ENCODE results near the gene CFAP68. TPM values are rescaled to one million over a fixed set of nuclear protein-coding genes. Genes with fewer than 3 reads are reported as not detected.

CFAP68 gene
- total and polyA plus RNA-seq, 8 donors = 14.3 to 26.9 (median 20.4) TPM

DNA sequence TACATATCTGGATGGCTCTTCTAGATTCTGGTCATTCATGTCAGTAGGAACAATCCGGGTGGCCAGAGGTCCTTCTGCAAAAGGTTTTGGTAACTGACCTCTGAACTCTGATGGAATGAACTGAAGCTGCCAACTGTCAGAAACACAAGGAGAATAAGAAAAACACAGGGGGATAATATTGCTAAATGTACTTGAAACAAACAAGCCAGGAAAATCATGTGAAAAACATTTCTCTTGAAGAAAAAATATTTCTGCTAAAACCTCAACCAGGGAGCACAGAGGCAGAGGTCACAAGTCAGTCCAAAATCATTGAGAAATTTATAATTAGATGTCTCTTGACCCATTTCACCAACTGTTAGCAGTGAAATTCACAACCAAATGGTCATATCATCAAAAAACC is 43.2 kb upstream of the CFAP68 start:
- ATAC-seq (peak in 1 of 4 donors; percentile 28), DNase-seq (no peak), FAIRE-seq (no peak)
- Histone ChIP-seq H3K27me3 (no peaks in the 10 kb centered on the region), H3K36me3 (peaks cover 3 to 18% (median 6%) of the 10 kb centered on the region in 3 donors), H3K27ac (no peak overlapping the region), H3K9me3 (no peaks in the 10 kb centered on the region), H3K4me1 (no peaks in the 10 kb centered on the region), H3K4me3 (no peak overlapping the region)
- TF ChIP-seq, protein P1, sequence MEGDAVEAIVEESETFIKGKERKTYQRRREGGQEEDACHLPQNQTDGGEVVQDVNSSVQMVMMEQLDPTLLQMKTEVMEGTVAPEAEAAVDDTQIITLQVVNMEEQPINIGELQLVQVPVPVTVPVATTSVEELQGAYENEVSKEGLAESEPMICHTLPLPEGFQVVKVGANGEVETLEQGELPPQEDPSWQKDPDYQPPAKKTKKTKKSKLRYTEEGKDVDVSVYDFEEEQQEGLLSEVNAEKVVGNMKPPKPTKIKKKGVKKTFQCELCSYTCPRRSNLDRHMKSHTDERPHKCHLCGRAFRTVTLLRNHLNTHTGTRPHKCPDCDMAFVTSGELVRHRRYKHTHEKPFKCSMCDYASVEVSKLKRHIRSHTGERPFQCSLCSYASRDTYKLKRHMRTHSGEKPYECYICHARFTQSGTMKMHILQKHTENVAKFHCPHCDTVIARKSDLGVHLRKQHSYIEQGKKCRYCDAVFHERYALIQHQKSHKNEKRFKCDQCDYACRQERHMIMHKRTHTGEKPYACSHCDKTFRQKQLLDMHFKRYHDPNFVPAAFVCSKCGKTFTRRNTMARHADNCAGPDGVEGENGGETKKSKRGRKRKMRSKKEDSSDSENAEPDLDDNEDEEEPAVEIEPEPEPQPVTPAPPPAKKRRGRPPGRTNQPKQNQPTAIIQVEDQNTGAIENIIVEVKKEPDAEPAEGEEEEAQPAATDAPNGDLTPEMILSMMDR (IDR thresholded peaks at IDR 0.05) = no peak
- intact Hi-C loops (cut with DNase I) = loop anchor here in 1 of 3 donors (10.0 kb wide), 1 partner anchor 241 kb away; no protein-coding TSS in a partner anchor
- WGBS, 2 donors = 90 to 98% methylated on average over 1 of the region's 1 CpG

DNA sequence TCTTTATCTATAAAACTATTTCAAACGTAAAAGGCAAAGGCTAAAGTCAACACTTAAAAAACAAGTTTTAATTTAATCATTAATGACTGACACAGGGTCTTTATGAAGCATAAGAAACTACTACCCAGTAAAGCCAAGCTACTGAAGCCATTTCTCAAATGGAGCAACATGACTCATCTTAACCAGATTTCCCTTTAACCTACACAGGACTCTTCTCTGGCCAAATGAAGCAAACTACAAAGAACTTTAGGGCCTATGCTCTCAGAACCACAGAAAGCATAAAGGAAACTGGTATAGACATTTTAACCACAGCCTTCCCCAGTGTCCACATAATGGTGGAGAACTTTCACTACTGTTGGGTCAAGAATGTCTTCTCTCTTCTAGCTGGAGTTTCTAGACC is 42.6 kb upstream of the CFAP68 start:
- Histone ChIP-seq H3K4me3 (no peak overlapping the region), H3K4me1 (no peaks in the 10 kb centered on the region), H3K27ac (no peak overlapping the region), H3K36me3 (peaks cover 3 to 18% (median 6%) of the 10 kb centered on the region in 3 donors), H3K27me3 (no peaks in the 10 kb centered on the region), H3K9me3 (no peaks in the 10 kb centered on the region)
- TF ChIP-seq, protein P1 (IDR thresholded peaks at IDR 0.05) = no peak
- intact Hi-C loops (cut with DNase I) = loop anchor here in 1 of 3 donors (10.0 kb wide), 1 partner anchor 242 kb away; no protein-coding TSS in a partner anchor
- DNase-seq (no peak), FAIRE-seq (no peak), ATAC-seq (no peak)
- 21 to 28% methylated on average over 1 of the region's 1 CpG for WGBS, 2 donors

DNA sequence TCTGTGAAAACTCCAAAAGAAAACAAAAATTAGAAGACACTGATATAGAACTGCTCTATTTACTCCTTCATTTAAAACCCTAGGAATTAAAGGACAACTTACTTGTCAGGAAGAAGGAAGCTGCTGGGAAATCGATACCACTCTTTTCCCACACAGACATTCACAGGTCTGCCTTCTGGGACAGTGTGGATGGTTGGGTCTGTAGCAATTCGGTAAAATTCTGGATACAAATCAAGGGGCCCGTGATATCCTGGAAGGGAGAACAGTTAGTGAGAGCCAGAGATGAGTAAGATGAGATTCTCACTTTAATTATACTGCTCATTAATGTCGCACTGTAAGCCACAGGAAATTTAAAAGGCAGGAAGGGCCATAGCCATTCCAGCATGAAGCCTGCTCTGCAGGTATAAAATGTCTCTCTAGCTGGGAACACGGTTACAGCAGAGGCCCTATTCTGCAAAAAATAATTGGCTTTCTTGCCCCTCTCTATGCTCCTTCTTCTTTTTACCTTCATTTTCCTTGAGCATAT is 41.9 kb upstream of the CFAP68 start:
- intact Hi-C loops (cut with DNase I) = loop anchor here in 1 of 3 donors (10.0 kb wide), 1 partner anchor 243 kb away; no protein-coding TSS in a partner anchor
- H3K9me3 ChIP-seq = no peaks in the 10 kb centered on the region
- no peaks in the 10 kb centered on the region for H3K27me3 ChIP-seq
- WGBS, 2 donors = 87 to 92% methylated on average over 5 of the region's 5 CpGs
- H3K36me3 ChIP-seq = peaks cover 3 to 18% (median 6%) of the 10 kb centered on the region in 3 donors
- H3K27ac ChIP-seq = no peak overlapping the region
- no peak for DNase-seq
- TF ChIP-seq, protein P1 (IDR thresholded peaks at IDR 0.05) = no peak
- H3K4me1 ChIP-seq = no peaks in the 10 kb centered on the region
- FAIRE-seq = no peak
- no peak overlapping the region for H3K4me3 ChIP-seq
- ATAC-seq = no peak

DNA sequence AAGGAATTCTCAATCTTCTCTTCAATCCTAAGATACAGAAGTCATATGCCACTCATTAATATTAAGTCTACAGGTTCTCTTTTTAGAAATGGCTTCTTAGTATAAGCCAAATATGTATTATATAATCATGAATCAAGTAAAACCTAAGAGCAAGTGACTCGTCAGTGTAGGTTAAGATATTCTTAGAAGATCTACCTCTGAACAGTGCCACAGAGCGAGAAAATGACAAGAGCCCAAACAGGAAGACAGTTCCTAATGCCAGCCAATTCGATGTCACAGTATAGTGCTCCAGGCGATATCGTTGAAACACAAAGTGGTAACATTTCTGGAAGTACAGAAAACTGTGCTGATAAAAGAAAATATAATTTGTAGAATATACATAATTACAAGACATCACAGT is 41.3 kb upstream of the CFAP68 start:
- intact Hi-C loops (cut with DNase I) = loop anchor here in 1 of 3 donors (10.0 kb wide), 1 partner anchor 243 kb away; no protein-coding TSS in a partner anchor
- WGBS, 2 donors = 90 to 96% methylated on average over 5 of the region's 5 CpGs
- ATAC-seq = no peak
- no peak for FAIRE-seq
- DNase-seq = no peak
- Histone ChIP-seq H3K27me3 (no peaks in the 10 kb centered on the region), H3K27ac (no peak overlapping the region), H3K4me3 (no peak overlapping the region), H3K36me3 (peaks cover 3 to 18% (median 6%) of the 10 kb centered on the region in 3 donors), H3K4me1 (no peaks in the 10 kb centered on the region), H3K9me3 (no peaks in the 10 kb centered on the region)
- TF ChIP-seq, protein P1 (IDR thresholded peaks at IDR 0.05) = no peak

DNA sequence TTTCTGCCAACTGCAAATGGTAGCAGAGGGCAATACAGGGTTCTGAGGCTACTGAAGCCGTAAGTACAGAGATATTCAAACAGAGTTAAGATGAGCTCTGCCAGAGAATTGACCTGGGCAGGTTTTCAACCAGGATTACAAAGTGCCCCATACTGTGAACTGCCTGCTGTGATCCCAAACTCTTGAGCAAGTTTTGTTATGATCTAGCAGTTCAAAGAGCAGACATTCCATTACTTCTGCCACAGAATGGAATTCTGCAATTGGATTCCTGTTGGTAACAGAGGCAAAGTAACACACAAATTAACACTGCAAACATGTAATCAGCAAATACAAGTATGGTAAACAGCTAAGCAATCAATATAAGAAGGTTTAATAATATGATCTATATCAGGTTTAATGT is 39.2 kb upstream of the CFAP68 start:
- DNase-seq (no peak), FAIRE-seq (no peak), ATAC-seq (no peak)
- Histone ChIP-seq H3K4me3 (no peak overlapping the region), H3K36me3 (peaks cover 3 to 15% (median 10%) of the 10 kb centered on the region in 3 donors), H3K27ac (no peak overlapping the region), H3K4me1 (no peaks in the 10 kb centered on the region), H3K9me3 (no peaks in the 10 kb centered on the region), H3K27me3 (no peaks in the 10 kb centered on the region)
- TF ChIP-seq, protein P1 (IDR thresholded peaks at IDR 0.05) = no peak
- WGBS, 2 donors = 83 to 85% methylated on average over 1 of the region's 1 CpG
- intact Hi-C loops (cut with DNase I) = loop anchor here in 2 of 3 donors (5.0 to 10.0 kb wide), 3 partner anchors 245 to 275 kb away; no protein-coding TSS in a partner anchor

All from pancreas (tissue), 10 donors.